ENCODE results near the gene WWC2. TPM values are rescaled to one million over a fixed set of nuclear protein-coding genes. Genes with fewer than 3 reads are reported as not detected.

WWC2 gene
- total RNA-seq, 6 donors from 2014 or later = 87.0 to 179 (median 121) TPM

- ATAC-seq (ENCODE audit: low FRiP score in 2 of 2) = no peak
- TF ChIP-seq POLR2AphosphoS5 (IDR thresholded peaks at IDR 0.05) = no peak
- no peak for TF ChIP-seq CTCF (IDR thresholded peaks at IDR 0.05)
- no peak for TF ChIP-seq POLR2A (IDR thresholded peaks at IDR 0.05)
- TF ChIP-seq EP300 (IDR thresholded peaks at IDR 0.05) = no peak
- Histone ChIP-seq H3K36me3 (peaks cover 9 to 48% (median 27%) of the 10 kb centered on the region in 4 donors), H3K27ac (no peak overlapping the region), H3K4me3 (no peak overlapping the region), H3K9me3 (no peaks in the 10 kb centered on the region), H3K27me3 (no peaks in the 10 kb centered on the region), H3K4me1 (no peaks in the 10 kb centered on the region)
- DNase-seq = no peak
- 90 to 98% methylated on average over 5 of the region's 5 CpGs for WGBS, 2 donors
These were observed 213.8 kb downstream of the WWC2 start for GRCh38 chr4:183312841-183313240.

GRCh38 chr4:183314336-183314735 is 215.3 kb downstream of the WWC2 start:
- WGBS, 2 donors = 93 to 97% methylated on average over 15 of the region's 15 CpGs
- TF ChIP-seq POLR2A (IDR thresholded peaks at IDR 0.05) (no peak), CTCF (IDR thresholded peaks at IDR 0.05) (no peak), EP300 (IDR thresholded peaks at IDR 0.05) (no peak), POLR2AphosphoS5 (IDR thresholded peaks at IDR 0.05) (no peak)
- peak in 1 of 2 donors; percentile 16 for DNase-seq

GRCh38 chr4:183314806-183315205 is 215.7 kb downstream of the WWC2 start:
- H3K36me3 ChIP-seq = peaks cover 9 to 52% (median 27%) of the 10 kb centered on the region in 4 donors
- H3K4me3 ChIP-seq = no peak overlapping the region
- no peak for DNase-seq
- no peaks in the 10 kb centered on the region for H3K27me3 ChIP-seq
- no peak overlapping the region for H3K27ac ChIP-seq
- 92 to 93% methylated on average over 9 of the region's 9 CpGs for WGBS, 2 donors
- ATAC-seq (ENCODE audit: low FRiP score in 2 of 2) = no peak
- no peaks in the 10 kb centered on the region for H3K4me1 ChIP-seq
- TF ChIP-seq POLR2A (IDR thresholded peaks at IDR 0.05) = no peak
- no peak for TF ChIP-seq CTCF (IDR thresholded peaks at IDR 0.05)
- no peaks in the 10 kb centered on the region for H3K9me3 ChIP-seq

More at GRCh38 chr4:183314336-183314735, 215.3 kb downstream of the WWC2 start:
- Histone ChIP-seq H3K9me3 (no peaks in the 10 kb centered on the region), H3K4me1 (no peaks in the 10 kb centered on the region), H3K27ac (no peak overlapping the region), H3K4me3 (no peak overlapping the region), H3K27me3 (no peaks in the 10 kb centered on the region), H3K36me3 (peaks cover 9 to 52% (median 27%) of the 10 kb centered on the region in 4 donors)
- no peak for ATAC-seq (ENCODE audit: low FRiP score in 2 of 2)

- 82 to 84% methylated on average over 10 of the region's 10 CpGs for WGBS, 2 donors
- ATAC-seq (ENCODE audit: low FRiP score in 2 of 2) (no peak), DNase-seq (peak in 1 of 2 donors; percentile 40)
- Histone ChIP-seq H3K9me3 (no peaks in the 10 kb centered on the region), H3K4me3 (no peak overlapping the region), H3K27me3 (no peaks in the 10 kb centered on the region), H3K4me1 (peaks cover 0 to 4% (median 0%) of the 10 kb centered on the region in 4 donors), H3K36me3 (peaks cover 0 to 32% (median 12%) of the 10 kb centered on the region in 4 donors), H3K27ac (no peak overlapping the region)
- TF ChIP-seq POLR2AphosphoS5 (IDR thresholded peaks at IDR 0.05) = no peak
These were observed 219.6 kb downstream of the WWC2 start for GRCh38 chr4:183318656-183319055.

GRCh38 chr4:183320211-183321059 is 221.4 kb downstream of the WWC2 start, which contains the start of gene CLDN22:
Gene CLDN22, minus strand, starts transcription at chr4:183320276. Its CDS starts 58 bp downstream, at chr4:183320218.
- Histone ChIP-seq H3K36me3 (peaks cover 0 to 14% (median under 1%) of the 10 kb centered on the region in 4 donors), H3K4me1 (peaks cover 0 to 4% (median 0%) of the 10 kb centered on the region in 4 donors), H3K27me3 (no peaks in the 10 kb centered on the region), H3K9me3 (no peaks in the 10 kb centered on the region), H3K27ac (no peak within 1 kb of the TSS), H3K4me3 (no peak within 1 kb of the TSS)
- DNase-seq = no peak
- 55 to 63% methylated on average over 6 of the region's 6 CpGs for WGBS, 2 donors
- no peak for ATAC-seq (ENCODE audit: low FRiP score in 2 of 2)
- TF ChIP-seq CTCF (IDR thresholded peaks at IDR 0.05) = no peak
- TF ChIP-seq EP300 (IDR thresholded peaks at IDR 0.05) = no peak
- no peak for TF ChIP-seq POLR2A (IDR thresholded peaks at IDR 0.05)
- TF ChIP-seq POLR2AphosphoS5 (IDR thresholded peaks at IDR 0.05) = no peak
